ENCODE measurements around the gene PLEKHA6.
A peak's percentile ranks its signal among the peaks of the same experiment; 100 is the strongest.
"Not testable (repeated sequence)": the region's sequence is repeated elsewhere in the genome, so short reads cannot be mapped to it uniquely, and the experiment has no call there.

The PLEKHA6 gene

DNA sequence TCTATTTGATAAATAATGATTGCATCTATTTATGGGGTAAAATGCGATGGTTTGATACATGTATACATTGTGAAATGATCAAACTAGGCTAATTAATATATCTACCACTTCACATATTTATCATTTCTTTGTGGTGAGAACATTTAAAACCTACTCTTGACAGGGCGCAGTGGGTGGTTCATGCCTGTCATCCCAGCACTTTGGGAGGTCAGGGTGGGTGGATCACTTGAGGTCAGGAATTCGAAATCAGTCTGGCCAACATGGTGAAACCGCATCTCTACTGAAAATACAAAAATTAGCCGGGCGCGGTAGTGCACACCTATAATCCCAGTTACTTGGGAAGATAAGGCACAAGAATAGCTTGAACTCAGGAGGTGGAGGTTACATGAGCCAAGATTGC lies 25.3 kb downstream of the PLEKHA6 start:
- DNase-seq: no peak

DNA sequence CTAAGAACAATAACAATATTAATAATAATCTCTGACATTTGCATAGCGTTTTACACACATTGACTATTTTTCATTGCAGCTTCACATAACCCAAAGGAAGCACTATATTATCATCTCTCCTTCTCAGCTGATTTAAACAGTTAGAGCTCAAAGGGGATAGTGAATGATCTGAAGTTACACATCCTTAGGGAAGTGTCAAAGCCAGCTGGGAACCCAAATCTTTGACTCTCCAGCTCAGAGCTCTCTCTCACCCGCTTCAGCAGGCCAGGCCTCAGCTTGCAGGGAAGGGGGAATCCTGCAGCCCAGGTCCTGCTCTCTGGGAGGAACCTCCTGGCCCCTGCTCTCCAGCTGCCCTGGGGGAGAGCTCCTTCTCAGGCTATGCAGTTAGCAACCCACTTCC lies 26.3 kb downstream of the PLEKHA6 start:
- DNase-seq: no peak

DNA sequence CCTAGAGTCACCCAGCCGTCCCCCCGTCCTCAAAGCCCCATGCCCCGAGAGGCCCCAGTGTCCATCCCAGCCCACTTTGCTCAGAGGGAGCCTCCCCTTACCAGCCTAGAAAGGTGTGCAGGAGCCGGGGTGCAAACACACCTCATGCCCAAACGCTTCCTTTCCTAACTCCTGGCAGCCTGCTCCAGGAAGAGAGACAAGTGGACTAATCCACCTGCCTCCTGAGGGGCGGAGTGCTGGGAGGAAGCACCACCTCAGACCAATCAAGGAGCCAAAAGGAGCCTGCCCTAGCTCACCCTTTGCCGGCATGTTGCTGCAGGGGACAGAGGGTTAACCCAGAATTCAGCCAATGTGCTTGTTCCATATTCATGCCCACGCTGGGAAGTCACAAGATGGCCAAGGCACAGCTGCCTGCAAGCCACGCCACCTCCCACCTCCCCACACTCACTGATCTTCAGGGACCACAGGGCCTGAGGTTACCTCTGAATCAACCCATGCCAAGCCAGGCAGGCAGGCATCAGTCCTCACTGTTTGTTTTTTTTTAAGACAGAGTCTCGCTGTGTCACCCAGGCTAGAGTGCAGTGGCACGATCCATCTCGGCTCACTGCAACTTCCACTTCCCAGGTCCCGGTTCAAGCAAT lies 27.8 kb downstream of the PLEKHA6 start:
- no peak for DNase-seq

DNA sequence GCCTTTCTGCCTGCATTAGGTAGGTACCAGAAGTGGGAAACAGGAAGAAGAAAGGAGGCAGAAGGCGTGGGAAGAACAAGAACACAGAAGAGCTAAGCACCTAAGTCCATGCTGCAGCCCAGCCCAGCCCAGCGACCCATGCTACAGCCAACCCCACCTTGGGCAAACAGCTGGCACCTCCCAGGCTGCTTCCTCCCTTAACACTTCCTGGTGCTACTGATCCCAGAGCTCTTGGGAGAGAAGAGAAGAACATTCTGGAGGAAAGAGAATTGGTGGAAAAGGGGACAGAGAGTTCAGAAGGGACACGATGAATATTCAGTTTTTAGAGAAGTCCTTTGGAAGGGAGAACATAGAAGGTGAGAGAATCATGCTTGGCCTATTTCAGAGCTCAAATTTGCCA lies 28.5 kb downstream of the PLEKHA6 start:
- no peak for DNase-seq

DNA sequence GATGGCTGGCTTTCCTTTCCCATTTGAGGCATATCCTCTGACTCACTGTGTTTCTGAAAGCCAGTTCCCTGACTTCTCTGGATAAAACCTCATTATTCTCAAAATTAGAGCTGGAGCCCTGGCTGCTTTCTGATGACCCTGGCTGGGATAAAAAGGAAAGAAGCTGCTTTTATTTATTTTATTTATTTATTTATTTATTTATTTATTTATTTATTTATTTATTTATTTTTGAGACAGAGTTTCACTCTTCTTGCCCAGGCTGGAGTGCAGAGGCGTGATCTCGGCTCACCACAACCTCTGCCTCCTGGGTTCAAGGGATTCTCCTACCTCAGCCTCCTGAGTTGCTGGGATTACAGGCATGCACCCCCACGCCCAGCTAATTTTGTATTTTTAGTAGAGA lies 31.9 kb downstream of the PLEKHA6 start:
- not testable (repeated sequence) for DNase-seq

DNA sequence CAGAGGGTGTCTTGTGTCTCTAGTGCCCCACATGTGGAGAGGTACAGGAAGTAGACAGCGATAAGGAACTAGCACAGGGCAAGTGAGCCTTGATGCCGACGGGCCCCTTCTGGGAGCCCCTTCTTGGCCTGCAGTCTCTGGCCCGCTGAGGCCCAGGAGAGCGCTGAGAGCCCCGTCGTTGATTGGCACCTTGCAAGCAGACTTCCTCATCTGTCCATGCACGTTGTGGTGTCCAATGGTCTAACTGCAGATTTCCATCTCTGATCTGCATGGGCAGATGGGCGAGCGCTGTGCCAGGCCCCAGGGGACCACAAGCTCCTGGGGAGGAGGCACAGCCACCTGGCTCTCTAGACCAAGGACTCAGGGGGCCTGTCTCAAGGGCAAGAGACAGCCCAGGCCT lies 32.4 kb downstream of the PLEKHA6 start:
- DNase-seq: no peak

DNA sequence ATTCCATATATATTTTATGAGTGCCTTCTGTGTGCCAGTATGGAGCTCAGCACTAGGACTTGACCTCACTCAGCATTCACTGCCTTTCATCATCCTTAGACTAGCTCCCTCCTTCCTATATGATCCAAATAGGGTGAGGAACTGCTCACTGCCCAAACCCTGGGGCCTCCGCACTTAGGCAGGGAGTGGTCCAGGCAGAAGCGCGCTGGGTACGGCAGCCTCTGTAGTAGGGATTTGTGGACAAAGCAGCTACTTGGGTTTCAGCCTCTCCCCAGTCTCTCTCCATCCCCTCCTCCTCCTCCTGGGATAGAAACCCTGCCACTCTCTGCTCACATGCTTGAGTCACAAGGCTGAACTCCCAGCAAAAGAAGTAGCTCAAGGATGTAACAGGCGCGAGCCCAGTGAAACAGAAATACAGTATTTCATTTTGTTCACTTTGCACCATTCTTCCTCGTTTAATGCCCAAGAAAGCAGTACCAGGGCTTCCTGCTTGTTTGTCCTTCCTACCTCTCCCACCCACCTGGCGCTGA lies 32.9 kb downstream of the PLEKHA6 start:
- no peak for DNase-seq

DNA sequence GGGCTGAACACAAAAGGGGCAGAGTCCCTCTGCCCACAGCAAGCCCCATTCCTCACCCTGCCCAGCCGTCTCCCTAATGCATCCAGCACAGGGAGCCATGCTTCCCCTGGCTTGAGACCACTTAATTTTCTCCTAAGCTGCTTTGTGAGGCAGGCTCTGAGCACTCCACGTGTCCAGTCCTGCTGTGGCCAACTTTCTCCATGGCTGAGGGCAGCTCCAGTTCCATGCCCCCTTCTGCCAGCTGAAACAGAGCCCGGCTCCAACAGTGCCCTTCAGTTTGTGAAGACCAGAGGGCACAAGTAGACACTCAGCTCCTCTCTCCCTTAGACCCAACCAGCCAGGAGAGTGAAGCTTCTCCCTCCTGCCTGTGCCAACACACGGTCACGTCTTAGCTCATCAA lies 33.8 kb downstream of the PLEKHA6 start:
- no peak for DNase-seq

DNA sequence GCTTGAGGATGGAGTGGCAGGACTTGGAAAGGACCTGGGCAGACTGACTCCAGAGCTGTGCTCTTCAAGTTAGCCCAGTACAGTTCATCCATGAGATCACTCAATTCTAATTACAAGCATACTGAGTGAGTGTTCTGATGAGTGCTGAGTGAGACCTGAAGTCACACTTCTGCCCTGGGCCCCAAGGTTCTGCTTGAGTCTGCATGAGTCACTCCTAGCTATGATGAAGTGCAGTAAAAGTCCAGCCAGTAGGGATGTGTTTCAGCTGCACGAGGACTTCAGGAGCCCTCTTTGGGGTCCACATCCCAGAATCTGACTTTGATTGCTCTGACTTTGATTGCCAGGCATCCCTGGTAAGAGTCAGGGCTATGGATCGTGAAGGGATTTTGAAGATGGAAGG lies 35.8 kb downstream of the PLEKHA6 start:
- no peak for DNase-seq

DNA sequence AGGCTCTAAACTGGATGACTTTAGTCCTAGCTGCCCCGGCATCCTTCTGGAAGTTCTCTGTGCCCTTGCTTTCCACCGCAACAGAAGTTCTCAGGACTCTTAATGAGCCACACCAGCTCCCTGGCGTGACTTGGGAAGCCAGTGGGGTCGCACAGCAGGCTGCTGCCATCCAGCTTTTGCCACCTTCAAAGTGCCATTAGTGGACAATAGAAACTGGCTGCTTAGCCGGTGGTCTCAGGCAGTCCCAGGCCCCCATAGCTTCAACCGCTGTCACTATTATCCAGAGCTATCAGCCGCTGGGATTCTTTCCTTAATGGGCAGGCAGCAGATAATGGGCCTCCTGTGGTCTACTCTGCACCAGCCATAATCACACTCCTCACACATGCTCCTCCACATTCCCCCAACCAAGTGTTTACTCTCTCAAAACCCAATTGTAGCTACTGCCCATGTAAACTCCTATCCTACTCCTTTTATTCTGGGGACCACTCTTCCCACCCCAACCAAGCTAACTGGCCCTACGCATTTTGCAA lies 37.3 kb downstream of the PLEKHA6 start:
- no peak for DNase-seq

DNA sequence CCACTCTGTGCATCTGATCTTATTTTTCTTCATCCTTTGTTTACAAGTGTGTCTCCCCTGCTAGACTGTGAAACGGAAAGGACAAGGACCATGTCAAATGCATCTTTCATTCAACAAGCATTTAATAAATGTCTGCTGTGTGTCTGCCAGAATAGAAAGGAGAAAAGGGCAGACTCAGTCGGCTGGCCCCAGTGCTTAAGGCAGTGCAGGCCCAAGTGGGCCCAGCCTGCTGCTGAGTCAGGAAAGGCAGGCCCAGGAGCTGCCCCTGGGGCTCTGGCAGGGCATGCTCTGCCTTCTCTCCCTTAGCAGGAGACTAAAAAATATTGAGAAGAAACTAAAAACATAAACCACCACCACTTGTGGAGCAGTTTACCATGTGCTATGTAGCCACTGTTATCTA lies 38.1 kb downstream of the PLEKHA6 start:
- DNase-seq: no peak

DNA sequence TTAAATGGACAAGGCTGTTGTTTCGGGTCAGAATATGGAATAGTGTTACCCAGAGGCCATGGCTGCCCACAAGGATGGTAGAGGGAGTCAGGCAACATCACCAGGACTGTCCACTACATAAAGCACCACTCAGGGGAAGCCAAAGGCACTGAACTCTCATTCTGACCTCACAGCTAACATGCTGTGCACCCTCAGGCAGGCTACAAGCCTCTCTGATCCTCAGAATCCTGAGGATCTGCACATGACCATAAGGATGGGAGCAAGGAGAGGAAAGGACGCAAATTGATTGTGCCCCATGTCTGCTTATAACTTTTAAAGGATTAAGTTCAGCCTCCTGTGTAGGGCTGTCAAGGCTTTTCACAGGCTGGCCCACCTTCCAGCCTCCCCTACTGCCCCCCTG lies 38.7 kb downstream of the PLEKHA6 start:
- no peak for DNase-seq

DNA sequence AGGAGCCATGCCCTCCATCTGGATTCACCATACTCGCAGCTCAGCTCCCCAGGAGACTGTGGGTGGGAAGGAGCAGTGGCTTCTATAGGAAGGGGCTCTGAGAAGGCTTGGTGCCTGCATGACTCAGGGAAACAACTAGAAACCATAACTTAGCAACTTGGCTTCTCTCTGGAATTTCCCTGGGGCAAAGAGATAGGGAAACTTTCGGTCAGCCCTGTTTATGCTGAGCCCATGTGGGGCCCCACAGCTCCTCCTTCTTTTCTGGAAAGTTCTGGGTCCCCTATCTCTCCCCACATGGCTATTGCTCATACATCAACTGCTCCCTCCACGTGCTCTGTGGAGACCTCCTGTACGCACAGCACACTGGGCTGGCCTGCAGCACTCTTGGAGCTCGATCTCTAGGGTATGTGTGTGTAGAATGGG lies 39.3 kb downstream of the PLEKHA6 start:
- no peak for DNase-seq

DNA sequence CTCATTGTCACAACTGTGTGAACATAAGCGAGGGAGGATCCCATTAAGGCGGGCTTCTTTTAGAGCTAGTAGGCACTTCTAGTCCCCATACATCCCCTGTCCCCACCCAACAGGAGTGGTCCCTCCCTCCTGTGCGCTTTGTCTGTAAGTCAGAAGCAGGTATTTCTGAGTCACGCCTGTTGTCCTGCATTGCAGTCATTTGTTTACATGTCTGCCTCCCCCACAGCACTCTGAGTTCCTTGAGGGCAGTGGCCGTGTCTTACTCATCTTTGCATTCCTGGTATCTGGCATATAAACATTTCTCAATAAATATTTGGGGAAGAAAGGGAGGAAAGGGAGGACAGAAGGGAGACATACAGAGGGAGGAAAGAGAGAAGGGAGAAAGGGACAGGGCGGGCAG lies 40.3 kb downstream of the PLEKHA6 start:
- DNase-seq: no peak

DNA sequence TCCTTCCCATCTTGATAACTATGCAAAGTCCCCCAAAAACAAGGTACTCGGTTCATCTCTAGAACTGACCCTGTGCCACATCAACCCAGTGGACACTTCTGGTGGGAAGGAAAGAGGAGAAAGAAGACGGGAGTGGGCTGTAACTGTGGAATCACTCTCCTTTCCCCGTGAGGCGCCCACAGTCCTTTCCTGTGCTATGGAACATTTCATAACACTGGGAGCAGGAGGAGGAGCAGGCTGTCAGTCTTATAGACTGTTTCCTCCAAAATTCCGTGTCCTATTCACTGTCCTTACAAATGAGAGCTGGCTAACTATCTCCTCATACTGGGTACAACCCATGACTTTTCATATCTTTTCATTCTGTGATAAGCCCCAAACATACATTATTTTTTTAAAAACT lies 40.7 kb downstream of the PLEKHA6 start:
- no peak for DNase-seq

DNA sequence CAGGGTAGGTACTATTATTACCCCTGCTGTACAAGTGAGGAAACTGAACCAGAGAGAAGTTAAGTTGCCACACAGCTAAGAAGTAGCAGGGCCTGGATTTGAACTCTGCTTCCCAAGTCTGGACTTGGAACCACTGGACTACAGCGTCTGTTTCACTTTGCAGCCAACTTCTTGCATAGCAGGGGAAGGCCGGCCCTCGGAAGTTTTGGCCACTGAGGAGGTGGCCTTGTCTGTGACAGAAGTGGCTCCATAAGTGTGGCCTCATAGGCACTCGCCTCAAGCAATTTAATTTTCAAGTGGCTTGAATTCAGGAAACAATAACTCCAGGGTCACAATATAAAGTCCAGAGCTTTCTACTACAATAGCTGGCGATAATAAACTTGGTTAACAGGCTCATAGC lies 41.4 kb downstream of the PLEKHA6 start:
- no peak for DNase-seq

DNA sequence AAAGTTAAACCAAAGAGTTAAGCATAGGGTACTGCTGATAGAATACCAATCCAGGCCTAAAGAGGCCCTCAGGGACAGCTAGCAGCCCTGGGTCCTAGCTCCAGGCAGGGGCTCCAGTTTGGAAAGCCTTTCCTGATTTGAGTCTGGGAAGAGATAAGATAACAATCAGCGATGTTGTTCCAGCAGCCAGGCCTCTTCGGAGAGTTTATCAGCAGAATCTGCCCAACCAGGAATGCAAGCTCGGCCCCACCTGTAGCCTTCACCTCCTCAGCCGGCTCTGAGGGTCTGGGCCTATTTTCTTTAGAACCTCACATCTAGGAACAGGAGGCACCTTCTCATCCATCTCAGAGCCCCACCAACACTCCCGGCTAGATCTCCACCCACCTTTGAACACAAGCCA lies 42.6 kb downstream of the PLEKHA6 start:
- DNase-seq: no peak

DNA sequence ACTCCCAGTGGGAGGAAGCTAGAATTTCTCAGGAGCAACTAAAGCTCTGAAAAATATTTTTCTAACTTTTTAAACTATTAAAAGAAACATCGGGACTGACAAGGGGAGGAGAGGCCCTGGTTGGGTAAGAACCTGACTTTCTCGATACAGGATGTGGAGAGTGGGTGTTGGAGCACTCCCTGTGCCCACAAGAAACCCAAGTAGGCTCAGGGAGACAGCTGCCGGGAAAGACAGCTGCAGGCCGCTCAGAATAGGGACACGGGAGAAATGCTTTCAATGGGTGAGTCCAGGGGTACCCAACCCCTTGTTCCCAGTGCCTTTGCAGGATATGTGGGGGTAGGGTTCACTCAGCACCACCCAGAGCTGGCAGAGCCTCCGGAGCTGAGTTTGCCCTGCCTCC lies 43.6 kb downstream of the PLEKHA6 start:
- DNase-seq: no peak

DNA sequence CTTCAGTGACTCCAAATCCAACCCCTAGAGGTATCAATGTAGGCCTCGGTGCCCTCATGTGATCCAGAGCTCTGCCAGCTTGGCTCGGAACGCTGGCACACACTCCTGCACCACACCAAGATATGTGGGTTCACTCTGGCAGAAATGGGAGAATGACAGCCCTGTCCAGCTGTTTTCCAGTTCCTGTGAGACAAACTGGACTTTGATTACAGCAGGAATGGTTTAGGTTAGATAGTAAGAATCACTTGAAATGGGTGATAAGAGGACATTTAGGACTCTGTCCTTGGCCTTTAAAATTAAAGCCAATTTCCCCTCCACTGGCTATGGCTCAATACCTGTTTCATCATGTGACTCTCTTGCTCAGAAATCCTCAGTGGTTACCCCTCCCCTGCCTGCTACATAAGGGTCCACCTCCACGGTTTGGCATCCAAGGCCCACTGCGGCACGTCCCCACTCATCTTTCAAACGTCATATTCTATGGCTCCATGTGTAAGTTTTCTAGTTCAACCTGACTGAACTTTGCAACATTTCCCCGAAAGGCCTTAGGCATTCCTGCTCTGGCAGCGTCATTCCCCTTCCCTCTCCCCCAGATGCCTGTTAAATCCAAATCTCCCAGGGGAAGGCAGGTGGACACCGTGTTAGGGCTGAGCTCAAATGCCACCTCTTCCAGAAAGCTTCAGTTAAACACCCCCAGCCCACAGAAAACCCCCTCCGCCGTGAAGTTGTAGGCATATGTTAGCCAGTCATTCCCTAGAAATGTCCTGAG lies 44.7 kb downstream of the PLEKHA6 start:
- no peak for DNase-seq

DNA sequence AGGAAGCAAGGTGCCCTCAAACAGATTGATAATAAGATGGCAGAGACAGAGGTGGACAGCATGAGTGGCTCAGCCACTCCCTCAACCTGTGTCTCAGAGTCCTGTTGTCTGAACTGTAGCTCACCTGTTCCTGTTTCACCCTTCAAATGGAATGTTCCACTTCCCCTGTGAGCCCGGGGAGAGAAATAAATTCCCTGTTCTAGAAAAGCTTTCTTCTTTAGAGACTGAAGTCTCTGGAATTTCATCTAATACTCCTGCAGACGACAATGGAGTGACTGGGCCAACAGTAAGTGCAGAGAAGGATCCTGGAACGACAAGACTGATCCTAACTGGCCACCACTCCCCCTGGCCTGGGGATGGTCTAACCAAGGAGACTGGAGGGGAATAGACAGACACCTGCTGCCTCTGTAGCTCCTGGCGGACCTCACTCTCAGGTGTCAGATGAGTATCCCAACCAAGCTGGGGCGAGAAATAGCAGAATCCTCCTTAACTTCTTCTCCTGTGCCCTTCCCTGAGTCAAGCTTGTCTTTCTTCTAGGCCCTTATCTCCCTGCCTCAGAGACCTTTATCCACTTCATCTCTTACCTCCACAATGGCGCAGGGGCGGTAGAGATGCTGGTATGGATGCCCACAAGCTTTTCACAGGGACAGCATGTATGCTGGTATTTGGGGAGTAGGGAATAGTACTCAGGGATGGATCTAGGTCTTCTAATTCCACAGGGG lies 45.4 kb downstream of the PLEKHA6 start:
- peak; percentile 60 for DNase-seq

DNA sequence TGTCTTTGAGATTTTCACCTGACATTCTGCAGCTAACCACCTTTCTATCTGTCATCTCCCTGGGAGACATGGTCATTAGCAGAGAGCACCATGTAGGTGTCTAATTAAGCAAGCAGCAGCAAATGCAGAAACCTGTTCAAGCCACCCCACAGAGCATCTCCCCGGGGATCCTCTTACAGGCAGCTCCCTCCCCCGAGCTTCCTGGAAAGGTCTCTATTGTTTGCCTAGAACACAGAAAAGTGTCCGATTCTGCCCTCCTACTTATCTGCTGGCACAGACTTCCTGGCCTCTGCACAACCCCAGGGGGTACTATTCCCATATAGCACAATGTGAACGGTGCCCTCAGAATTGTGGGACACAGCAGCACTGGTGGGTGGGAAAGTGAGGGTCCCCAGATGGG lies 46.1 kb downstream of the PLEKHA6 start:
- DNase-seq: no peak

DNA sequence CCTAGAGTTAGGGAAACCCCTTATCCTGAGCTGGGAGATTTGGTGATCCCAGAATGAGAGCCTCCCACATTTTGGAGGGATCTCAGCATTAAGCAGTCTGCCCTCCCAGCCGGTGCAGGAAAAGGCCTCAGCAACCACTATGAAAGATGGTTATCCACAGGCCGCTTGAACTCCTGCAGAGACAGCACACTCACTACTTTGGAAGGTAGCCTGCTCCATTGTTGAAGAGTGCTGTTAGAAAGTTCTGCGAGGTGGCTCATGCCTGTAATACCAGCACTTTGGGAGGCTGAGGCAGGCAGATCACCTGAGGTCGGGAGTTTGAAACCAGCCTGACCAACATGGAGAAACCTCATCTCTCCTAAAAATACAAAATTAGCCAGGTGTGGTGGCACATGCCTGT lies 48.8 kb downstream of the PLEKHA6 start:
- DNase-seq: not testable (repeated sequence)

DNA sequence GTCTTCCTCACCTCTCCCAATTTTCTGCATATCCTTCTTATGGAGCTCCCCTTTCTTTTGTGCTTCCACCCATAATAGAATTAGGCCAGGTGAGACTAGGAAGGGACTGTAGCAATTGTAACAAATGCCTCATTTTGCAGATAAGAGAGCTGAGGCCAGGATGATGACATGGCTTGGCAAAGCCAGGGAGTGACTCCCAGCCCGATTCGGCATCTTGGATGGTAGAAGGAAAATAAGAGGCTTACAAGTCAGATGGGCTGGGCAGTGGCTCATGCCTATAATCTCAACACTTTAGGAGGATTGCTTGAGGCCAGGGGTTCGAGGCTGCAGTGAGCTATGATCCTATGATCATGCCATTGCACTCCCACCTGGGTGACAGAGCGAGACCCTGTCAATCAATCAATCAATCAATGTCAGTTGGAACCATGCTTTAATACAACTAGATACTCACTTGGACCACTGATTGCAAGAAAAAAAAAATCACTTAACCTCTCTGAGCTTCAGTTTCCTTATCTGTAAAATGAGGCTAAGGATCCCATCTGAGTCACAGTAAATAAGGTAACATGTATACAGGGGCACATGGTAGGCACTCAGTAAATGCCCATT lies 51.6 kb downstream of the PLEKHA6 start:
- DNase-seq: no peak

All from RPMI8226 (cell line).